ENCODE results near the gene P4HTM.
"Not testable (repeated sequence)": the region's sequence is repeated elsewhere in the genome, so short reads cannot be mapped to it uniquely, and the experiment has no call there.

Gene P4HTM

DNA sequence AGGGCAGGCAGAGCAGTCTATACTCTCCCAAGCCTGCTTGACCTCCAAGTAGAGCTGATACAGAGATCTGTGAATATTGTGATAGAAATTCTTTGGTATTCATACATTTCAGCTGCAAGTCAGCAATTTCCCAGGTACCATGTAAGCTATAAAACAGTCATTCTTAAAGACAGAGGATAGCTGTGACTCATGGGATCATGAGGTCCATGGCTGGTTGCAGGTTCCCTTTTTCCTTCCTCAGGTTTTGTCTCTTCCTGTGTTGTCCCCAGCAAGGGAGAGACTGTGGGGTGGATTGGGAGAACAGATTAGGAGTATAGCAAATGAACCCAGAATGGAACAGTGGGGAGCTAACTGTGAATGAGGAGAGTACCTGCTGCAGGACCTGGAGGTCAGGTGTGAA lies 5.4 kb upstream of the P4HTM start:
- DNase-seq = no peak

- no peak for DNase-seq
Measured at GRCh38 chr3:48985831-48986376, 4.1 kb upstream of the P4HTM start.

- no peak for DNase-seq
Measured at GRCh38 chr3:48989126-48989795, 780 bp upstream of the P4HTM start.

DNA sequence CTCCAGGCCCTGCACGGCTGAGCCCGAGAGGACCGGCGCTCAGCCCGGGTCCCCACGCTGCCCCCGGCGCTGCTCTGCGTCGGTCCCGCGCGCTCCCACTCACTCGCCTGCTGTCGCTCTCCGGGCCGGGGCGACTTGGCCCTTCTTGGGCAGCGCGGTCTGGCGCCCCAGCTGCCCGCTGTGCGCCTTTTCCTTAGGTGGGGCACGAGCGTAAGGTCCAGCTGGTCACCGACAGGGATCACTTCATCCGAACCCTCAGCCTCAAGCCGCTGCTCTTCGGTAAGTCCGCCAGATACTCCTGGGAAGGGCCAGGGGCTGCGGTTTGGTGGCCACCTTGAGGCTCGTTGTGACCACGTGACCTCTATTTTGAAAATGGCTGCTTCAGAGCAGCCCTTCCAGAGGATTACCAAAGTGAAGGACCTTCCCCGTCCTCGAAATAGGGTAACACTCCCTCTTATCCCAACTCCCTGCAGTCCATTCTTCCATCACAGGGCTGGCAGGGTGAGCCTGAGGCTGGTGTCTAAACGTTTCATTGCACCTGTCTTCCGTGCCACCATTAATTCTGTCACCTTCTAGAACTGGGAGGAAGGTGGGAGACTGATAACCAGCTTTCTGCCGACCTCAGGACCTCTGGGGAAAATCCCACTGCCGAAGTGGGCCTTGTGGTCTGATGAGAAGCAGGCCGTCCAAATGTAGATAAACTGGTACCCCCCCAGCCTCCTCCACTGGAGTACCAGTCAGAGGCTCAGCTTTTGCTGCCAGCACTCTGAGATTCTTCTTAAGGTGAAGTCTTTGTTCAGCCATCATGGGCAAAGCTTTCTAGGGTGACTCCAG lies 812 bp downstream of the P4HTM start:
- no peak for DNase-seq

- DNase-seq = no peak
Measured at GRCh38 chr3:48991851-48992545, 2.0 kb downstream of the P4HTM start.

DNA sequence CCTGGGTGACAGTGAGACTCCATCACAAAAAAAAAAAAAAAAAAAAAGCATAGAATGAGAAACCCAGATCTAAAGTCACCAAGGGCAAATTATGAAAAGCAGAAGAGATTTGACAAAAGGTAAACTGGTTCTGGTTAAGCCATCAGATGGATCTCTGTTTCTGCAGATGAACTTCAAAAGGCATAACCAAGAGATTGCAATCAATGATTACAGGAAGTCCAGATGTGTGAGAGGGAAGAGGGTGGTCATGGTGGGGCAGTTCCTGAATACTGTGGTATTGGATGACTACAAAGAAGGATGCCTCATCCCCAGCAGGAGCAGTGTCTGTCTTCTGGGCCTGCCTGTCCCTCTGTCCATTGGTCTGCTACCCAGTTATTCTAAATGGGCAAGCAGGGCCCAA lies 3.8 kb downstream of the P4HTM start:
- no peak for DNase-seq

DNA sequence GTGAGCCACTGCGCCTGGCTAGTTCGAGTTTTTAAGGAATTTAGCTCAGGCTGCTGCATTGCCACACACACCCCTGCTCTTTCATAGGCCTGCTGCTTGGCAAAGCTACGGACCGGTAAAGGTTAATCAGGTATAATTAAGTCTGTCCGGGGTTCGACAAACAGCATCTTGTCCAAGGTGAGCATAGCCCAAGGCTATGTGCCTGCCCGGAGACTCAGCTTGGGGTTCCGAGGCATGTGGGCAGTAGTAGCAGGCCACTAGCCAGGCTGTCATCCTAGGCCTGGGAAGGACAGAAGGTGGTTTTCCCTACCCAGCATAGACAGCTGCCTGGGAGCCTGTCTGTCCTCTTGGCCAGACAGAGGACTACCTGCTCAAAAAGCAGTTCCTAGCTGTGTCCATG lies 6.6 kb downstream of the P4HTM start:
- DNase-seq = no peak

DNA sequence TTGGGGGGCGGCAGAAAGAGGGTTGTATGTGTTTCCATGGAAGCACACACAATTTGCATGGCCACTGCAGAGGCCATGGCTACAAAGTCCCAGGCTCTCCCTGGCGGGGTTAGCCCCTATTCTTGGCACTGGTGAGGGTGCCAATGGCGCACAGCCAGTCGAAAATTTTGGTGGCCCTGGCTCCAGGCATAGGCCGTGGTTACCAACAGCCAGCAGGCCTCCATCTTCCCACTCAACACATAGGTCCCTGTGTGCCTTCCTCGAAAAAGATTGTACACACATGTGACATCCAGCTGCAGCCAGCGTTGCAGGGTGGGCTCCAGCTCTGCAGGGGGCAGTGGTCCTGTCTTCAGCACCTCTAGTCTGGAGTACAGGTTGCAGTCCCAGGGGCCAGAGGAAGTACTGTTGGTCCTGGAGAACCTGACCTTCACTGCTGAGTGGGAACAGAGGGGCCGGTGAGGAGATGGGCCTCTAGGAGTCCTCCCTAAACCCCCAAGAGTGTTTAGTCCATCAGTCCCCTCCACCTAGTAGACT lies 7.1 kb downstream of the P4HTM start:
- no peak for DNase-seq

DNA sequence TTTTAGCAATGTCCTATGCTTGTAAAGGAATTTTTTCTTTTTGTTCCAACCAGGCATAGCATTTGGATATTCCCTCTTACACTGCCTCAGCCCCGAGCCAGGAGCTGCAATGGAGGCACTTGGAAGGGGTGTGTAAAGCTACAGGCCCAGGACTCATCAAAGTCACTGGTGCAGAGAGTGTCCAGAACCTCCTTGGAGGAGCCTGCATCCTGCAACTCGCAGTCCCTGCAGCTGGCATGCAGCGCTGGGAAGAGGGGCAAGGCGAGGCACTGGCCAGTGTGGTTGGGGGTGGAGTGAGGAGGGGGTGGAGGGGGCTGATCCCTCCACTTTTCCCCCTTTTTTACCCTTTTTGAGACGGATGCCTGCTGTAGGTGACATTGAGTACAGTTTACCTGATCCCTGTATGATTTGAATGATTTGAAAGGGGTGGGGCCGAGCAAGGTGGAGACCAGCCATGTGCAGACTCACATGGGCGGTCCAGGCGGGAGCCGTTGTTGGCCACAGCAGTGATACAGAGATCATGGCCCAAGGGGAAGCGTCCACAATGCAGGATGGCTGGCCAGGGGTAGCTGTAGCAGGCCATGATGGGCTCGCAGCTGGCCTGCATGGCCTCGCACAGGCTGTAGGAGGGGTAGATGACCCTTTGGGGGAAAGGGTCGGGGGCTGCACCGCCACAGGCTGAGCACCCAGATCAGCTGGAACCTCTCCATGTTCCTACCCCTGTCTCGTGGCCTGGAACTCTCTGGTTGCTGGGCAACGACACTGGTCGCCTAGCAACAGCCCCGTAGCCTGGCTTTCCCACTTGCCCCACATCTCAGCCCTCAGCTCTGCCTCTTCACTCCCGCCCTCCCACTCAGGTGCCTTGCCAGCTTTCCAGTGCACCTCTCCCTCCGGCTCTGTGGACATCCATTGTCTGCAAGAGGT lies 7.9 kb downstream of the P4HTM start:
- peak; percentile 60 for DNase-seq

GRCh38 chr3:48999085-48999858 lies 9.2 kb downstream of the P4HTM start:
- no peak for DNase-seq

DNA sequence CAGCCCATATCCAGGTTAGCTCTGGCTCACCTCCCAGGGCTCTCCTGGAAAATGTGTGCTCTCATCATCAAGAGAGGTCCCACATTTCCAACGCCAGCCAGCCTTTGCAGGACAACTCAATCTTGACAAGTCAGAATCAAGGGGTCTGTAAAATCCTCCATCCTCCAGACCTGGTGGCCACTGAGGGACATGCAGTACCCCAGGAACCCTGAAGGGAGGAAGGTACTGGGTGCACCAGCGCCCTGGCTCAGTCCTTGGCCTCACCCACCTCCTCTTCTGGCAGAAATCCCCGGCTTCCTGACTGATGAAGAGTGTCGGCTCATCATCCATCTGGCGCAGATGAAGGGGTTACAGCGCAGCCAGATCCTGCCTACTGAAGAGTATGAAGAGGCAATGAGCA lies 11.1 kb downstream of the P4HTM start:
- DNase-seq = no peak

DNA sequence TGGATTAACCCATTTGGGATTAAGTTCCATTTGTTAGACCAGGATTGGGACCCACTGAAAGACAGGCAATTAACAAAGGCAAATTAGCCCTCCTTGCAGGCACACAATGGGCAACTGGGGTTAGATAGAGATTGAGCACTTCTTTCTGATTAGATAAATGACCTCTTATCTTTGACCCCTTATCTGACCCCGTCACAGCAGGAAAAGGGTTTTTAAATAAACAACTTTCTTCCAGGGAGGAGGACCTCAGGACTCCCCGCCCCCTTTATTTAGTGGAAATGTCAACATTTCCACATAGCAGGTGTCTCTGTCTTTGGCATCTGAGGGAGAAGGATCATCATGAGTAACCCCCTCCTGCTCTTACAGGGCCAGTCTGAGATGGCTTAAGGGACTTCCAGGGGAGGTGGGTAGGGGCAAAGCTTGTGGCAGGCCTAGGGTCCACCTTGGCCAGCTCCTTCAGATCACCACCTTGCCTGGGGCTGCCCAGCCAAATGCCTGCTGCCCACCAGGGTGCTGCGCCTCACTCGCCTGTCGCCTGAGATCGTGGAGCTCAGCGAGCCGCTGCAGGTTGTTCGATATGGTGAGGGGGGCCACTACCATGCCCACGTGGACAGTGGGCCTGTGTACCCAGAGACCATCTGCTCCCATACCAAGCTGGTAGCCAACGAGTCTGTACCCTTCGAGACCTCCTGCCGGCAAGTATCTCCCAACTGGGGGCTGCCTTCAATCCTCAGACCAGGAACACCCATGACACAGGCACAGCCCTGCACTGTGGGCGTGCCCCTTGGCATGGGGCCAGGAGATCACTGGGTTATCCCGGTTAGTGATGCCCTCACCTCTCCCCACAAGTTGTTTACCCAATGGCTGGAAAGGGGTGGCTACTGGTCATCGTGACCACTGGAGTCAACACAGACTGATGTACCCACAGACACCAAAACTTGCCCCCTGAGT lies 14.6 kb downstream of the P4HTM start:
- no peak for DNase-seq

DNA sequence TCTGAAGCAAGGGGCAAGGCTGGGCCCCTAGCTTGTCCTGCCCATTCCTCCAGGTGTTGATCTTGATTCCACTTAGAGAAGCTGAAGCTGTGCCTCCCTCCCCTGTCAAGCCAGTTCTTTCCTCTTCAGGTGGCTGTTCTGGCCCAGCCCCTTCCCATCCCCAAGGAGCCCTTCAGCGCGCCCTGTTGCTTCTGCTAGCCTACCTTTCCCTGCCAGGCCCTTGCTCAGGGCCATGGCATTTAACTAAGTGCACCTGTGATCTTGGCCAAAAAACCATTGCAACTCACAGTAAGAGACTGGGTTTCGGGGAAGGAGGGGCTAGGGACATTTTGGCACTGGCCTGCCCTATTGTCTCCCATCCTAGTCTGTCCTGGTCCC lies 15.3 kb downstream of the P4HTM start:
- no peak for DNase-seq

GRCh38 chr3:49005998-49006397 lies 16.0 kb downstream of the P4HTM start:
- no peak for DNase-seq

DNA sequence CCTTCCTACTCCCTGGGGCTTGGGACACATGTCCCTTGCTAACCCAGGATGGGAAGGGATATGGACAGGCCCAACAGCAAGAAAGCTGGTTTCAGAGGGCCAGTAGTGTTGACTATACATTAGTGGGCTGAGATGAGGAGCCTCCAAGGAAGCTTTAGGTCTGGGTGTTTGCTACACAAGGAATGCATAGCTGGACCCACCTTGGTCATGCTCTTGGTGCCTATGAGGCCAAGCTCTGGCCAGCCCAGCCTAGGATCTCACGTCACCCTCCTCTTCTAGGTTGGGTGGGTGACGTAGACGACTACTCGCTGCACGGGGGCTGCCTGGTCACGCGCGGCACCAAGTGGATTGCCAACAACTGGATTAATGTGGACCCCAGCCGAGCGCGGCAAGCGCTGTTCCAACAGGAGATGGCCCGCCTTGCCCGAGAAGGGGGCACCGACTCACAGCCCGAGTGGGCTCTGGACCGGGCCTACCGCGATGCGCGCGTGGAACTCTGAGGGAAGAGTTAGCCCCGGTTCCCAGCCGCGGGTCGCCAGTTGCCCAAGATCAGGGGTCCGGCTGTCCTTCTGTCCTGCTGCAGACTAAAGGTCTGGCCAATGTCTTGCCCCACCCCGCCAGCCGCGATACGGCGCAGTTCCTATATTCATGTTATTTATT lies 16.5 kb downstream of the P4HTM start:
- no peak for DNase-seq

- DNase-seq = peak; percentile 87
Measured at GRCh38 chr3:49007068-49007770, 17.2 kb downstream of the P4HTM start, which contains the start of gene WDR6. Gene WDR6, plus strand, starts transcription at chr3:49007391. Its CDS starts 41 bp downstream, at chr3:49007432.

DNA sequence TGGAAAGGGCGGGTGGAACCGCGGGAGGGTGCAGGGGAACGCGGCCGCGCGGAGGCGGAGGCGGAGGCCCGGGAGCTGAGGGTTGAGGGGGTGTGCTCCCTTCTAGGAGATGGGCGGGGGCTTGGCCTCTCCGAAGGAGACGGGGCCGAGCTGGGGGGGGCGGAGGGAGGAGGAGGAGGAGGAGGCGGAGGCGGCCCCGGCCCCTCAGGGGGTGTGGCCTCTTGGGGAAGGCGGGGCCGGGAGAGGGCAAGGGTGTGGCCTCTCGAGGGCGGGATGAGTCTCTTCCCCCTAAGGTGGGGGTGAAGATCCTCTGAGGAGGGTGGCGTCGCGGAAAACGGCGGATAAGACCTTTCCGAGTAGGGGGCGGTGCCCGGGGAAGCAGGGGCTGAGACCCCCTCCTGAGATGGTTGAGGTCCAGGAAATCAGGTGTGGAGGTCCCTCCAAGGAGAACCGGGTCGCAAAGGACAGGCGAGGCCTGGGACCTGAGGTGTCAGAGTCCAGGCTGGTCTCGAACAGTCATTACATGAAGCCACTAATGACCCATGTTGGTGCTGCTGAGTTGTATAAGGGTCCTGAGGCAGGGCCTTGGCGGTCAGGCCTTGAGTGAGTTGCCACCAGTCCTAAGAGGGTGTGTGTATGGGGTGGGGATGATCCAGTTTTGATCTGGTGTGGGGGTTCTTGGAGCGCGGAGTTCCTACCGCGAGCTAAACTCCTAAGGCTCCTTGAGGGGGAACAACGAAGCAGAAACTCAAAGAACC lies 17.9 kb downstream of the P4HTM start:
- DNase-seq = peak; percentile 56

GRCh38 chr3:49008627-49009026 lies 18.6 kb downstream of the P4HTM start:
- DNase-seq = not testable (repeated sequence)
